MM.1S (cell line): Measurements from ENCODE around the gene JMJD7.

Experiments used
- EZH2 ChIP-seq: fragments of 300-600 bp; sonication (generic); optimal IDR thresholded peaks from 2 replicates; pipeline ENCODE3; 2017; ENCODE audit warnings: low read depth, mild to moderate bottlenecking, antibody characterized with exemption, low read length, mixed read lengths
- EZH2phosphoT487 ChIP-seq: fragments of 300-600 bp; sonication (generic); IDR thresholded peaks from 2 replicates; pipeline ENCODE4 v1.6.1; 2018; ENCODE audit warnings: antibody characterized with exemption, low read length
- TF ChIP-seq, protein P1 (sequence below): fragments of 300-600 bp; sonication (generic); IDR thresholded peaks from 2 replicates; pipeline ENCODE4 v1.5.1; 2016; ENCODE audit warnings: antibody characterized with exemption, low read length, mixed read lengths

DNA sequence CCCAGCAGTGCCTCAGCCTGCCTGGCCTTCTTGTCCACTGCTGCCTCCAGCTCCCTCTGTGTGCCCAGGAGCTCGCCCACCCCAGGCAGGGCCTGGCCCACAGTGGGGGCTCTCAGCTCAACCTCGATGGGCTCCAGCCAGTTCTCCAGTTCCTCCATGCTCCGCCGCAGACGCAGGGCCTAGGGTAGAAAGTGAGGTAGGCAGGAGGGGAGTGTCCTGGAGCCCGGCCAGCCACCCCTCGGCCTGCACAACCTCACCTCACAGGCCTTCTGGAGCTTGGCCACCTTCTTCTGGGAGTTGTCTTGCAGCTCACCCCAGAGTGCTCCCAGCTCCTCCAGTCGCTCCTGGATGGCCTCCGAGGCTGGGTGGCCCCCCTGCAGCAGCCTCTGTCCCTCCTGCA is 29.4 kb downstream of the JMJD7 start:
- TF ChIP-seq, protein P1, sequence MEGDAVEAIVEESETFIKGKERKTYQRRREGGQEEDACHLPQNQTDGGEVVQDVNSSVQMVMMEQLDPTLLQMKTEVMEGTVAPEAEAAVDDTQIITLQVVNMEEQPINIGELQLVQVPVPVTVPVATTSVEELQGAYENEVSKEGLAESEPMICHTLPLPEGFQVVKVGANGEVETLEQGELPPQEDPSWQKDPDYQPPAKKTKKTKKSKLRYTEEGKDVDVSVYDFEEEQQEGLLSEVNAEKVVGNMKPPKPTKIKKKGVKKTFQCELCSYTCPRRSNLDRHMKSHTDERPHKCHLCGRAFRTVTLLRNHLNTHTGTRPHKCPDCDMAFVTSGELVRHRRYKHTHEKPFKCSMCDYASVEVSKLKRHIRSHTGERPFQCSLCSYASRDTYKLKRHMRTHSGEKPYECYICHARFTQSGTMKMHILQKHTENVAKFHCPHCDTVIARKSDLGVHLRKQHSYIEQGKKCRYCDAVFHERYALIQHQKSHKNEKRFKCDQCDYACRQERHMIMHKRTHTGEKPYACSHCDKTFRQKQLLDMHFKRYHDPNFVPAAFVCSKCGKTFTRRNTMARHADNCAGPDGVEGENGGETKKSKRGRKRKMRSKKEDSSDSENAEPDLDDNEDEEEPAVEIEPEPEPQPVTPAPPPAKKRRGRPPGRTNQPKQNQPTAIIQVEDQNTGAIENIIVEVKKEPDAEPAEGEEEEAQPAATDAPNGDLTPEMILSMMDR = no peak
- TF ChIP-seq EZH2 (no peak), EZH2phosphoT487 (no peak)
